Stimulated activated CD4-positive, alpha-beta T cell treated with anti-CD3 and anti-CD28 coated beads, Interleukin-2, amount 100 ng/mL, for 4 hours (primary cell): ENCODE data around the gene HELZ2.

Experiments used
- DNase-seq: peaks from one replicate; pipeline ENCODE4 v3.0.0-alpha.2; 2020; ENCODE audit warnings: low read depth

Gene HELZ2

GRCh38 chr20:63549679-63550282 is 24.3 kb downstream of the HELZ2 start:
- DNase-seq, result no peak

GRCh38 chr20:63549019-63549418 is 25.0 kb downstream of the HELZ2 start:
- no peak for DNase-seq

GRCh38 chr20:63548542-63548941 is 25.5 kb downstream of the HELZ2 start:
- DNase-seq, result no peak

- no peak for DNase-seq
Observed at GRCh38 chr20:63547725-63548480, 26.1 kb downstream of the HELZ2 start, which contains the start of gene SRMS. Gene SRMS (minus strand): TSS chr20:63547749. CDS start chr20:63547463, 286 bp downstream.

- no peak for DNase-seq
Observed at GRCh38 chr20:63546956-63547724, 26.9 kb downstream of the HELZ2 start.

- DNase-seq, result no peak
Observed at GRCh38 chr20:63546256-63546955, 27.6 kb downstream of the HELZ2 start.

GRCh38 chr20:63545814-63546213 is 28.2 kb downstream of the HELZ2 start:
- no peak for DNase-seq

- DNase-seq, result no peak
Observed at GRCh38 chr20:63544958-63545516, 29.0 kb downstream of the HELZ2 start.

GRCh38 chr20:63544241-63544957 is 29.6 kb downstream of the HELZ2 start:
- no peak for DNase-seq

- DNase-seq, result no peak
Observed at GRCh38 chr20:63543733-63544132, 30.3 kb downstream of the HELZ2 start.

GRCh38 chr20:63543131-63543530 is 30.9 kb downstream of the HELZ2 start:
- DNase-seq, result no peak

GRCh38 chr20:63542696-63543095 is 31.3 kb downstream of the HELZ2 start:
- no peak for DNase-seq

GRCh38 chr20:63542031-63542559 is 31.9 kb downstream of the HELZ2 start:
- DNase-seq, result no peak

- no peak for DNase-seq
Observed at GRCh38 chr20:63541371-63541770, 32.7 kb downstream of the HELZ2 start.

- DNase-seq, result no peak
Observed at GRCh38 chr20:63540417-63541186, 33.4 kb downstream of the HELZ2 start.

- no peak for DNase-seq
Observed at GRCh38 chr20:63539441-63540370, 34.3 kb downstream of the HELZ2 start.

GRCh38 chr20:63539092-63539430 is 35.0 kb downstream of the HELZ2 start:
- DNase-seq, result no peak

GRCh38 chr20:63538204-63539091 is 35.6 kb downstream of the HELZ2 start:
- no peak for DNase-seq
